ENCODE data around the gene MAPK13.
"Not testable (repeated sequence)": the region's sequence is repeated elsewhere in the genome, so short reads cannot be mapped to it uniquely, and the experiment has no call there.

The MAPK13 gene

DNA sequence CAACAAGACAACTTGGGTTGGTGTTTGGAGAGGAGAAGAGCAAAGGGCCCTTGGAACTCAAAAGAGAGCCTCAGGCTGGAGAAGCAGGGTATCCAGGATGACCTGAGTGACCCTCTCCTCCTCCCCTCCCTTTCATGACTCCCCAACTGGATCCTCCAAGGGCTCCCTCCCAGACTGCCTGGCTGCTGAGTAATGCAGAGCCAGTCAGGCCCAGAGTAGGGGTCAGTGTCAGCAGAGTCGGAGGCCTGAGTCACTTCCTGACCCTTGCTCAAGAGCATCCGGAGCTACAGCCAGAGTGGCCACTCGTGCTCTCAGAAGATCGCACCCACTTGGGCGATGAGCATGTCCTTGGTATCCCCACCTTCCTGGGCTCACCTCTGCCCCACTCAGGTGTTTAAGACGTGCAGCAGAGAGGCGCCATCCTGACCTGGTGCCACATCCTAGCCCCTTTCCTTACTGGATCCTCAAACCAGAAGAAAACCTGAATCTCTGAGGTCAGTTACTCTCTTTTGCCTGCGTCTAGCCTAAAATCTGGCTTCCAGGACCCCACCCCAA is 2.8 kb upstream of the MAPK13 start:
- no peak for DNase-seq (ENCODE audit: low read depth)

DNA sequence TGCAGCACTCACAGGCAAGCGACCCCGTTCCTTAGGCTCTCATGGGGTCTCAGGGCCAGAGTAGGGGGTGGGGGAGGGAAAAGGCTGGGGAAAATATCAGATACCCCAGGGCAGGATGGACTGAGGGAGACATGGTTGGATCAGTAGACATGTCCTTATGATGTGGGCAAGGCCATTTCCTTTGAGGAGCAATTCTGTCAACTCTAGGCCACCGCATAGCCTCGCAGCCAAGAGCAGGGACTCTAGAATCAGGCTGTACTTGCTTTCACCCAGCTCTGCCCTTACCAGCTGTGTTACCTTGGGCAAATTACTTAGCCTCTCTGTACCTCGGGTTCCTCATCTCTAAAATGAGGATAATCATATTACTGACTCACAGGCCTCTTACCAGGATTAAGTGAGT is 2.2 kb upstream of the MAPK13 start:
- DNase-seq (ENCODE audit: low read depth), result no peak

GRCh38 chr6:36128793-36129192 is 1.5 kb upstream of the MAPK13 start:
- DNase-seq (ENCODE audit: low read depth), result no peak

GRCh38 chr6:36129334-36129733 is 979 bp upstream of the MAPK13 start:
- not testable (repeated sequence) for DNase-seq (ENCODE audit: low read depth)

DNA sequence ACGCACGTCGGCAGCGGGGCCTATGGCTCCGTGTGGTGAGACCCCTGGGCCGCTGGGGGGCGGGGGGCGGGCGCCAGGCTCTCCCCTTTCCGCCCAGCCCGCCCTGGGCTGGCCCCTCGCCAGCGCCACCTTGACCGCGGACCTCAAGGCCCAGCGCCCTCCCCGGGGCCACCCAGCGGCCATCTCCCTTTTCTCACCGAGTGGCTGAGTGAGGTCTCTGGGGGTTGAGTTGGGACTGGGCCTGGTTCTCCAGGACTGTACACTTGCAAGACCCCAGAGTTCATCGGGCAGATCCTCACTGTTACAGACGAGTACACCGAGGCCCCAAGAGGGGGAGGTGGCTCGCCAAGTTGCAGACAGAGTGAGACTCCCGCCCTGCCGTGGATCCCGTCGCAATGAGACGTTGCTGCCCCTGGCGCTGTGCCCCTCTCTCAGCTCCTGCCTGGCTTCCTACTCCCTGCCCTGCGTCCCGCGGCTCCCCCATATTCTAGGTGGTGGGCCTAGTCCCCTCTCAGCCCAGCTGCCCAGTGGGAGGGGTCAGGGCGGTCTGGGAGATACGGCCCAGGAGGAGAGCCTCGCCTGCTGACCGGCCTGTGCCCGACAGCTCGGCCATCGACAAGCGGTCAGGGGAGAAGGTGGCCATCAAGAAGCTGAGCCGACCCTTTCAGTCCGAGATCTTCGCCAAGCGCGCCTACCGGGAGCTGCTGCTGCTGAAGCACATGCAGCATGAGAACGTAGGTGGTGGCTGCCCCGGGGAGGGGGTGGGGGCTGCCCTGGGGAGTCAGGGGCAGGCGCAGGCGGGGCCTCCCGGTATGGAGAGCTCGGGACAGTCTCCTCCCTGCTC is 576 bp downstream of the MAPK13 start:
- peak; percentile 38 for DNase-seq (ENCODE audit: low read depth)

GRCh38 chr6:36131511-36132245 is 1.4 kb downstream of the MAPK13 start:
- DNase-seq (ENCODE audit: low read depth), result peak; percentile 18

GRCh38 chr6:36132246-36132895 is 2.1 kb downstream of the MAPK13 start:
- DNase-seq (ENCODE audit: low read depth), result no peak

- no peak for DNase-seq (ENCODE audit: low read depth)
These were observed 2.8 kb downstream of the MAPK13 start for GRCh38 chr6:36133148-36133547.

DNA sequence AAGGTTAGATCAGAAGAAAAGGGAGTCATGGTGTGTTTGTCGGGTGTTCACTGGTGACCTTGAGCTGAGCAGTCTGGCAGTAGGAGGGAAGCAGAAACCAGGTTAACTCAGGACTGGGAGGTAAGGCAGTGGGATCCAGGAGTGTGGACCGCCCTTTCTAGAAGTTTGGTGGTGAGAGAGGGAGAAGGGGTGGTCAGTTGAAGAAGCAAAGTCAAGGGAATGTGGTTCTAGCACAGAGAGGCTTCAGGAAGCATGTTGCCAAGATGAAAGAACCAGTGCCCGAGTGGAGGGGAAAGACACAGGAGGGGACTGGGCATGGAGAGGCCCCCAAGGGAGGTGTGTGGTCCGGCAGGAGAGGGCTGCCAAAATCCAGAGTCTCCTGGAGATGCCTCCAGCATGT is 3.6 kb downstream of the MAPK13 start:
- no peak for DNase-seq (ENCODE audit: low read depth)

GRCh38 chr6:36135053-36135731 is 4.9 kb downstream of the MAPK13 start:
- no peak for DNase-seq (ENCODE audit: low read depth)

DNA sequence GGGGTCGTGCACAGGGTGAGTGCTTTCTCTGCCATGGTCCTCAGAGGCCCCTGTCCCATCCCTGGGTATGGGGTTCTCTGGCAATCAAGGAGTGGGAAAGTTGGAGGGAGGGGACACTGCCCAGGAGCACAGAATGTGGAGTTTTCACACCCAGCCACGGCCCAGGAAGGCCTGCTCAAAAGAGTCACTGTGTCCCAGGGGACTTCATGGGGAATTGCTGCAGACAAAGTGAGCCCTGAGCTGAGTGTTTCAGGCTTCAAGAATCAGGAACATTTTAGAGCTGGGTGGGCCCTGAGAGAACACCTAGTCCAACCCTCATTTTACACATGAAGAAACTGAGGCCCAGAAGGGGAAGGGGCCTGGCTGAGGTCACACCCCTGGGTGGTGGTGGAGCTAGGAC is 5.7 kb downstream of the MAPK13 start:
- no peak for DNase-seq (ENCODE audit: low read depth)

DNA sequence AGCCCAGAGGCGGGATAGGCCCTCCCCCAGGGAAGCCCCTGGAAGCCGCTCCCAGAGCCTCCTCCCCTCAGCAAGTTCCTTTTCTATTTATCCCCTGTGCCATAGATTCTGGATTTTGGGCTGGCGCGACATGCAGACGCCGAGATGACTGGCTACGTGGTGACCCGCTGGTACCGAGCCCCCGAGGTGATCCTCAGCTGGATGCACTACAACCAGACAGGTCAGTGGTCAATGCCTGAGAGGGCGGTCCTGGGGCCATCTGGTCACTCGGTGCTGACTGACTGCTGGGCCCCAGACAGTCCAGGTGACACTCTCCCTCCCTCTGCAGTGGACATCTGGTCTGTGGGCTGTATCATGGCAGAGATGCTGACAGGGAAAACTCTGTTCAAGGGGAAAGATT is 6.2 kb downstream of the MAPK13 start:
- no peak for DNase-seq (ENCODE audit: low read depth)

- DNase-seq (ENCODE audit: low read depth), result no peak
These were observed 8.4 kb downstream of the MAPK13 start for GRCh38 chr6:36138667-36139066.

- no peak for DNase-seq (ENCODE audit: low read depth)
These were observed 9.1 kb downstream of the MAPK13 start for GRCh38 chr6:36139431-36139830.

GRCh38 chr6:36139991-36140710 is 9.8 kb downstream of the MAPK13 start:
- no peak for DNase-seq (ENCODE audit: low read depth)

DNA sequence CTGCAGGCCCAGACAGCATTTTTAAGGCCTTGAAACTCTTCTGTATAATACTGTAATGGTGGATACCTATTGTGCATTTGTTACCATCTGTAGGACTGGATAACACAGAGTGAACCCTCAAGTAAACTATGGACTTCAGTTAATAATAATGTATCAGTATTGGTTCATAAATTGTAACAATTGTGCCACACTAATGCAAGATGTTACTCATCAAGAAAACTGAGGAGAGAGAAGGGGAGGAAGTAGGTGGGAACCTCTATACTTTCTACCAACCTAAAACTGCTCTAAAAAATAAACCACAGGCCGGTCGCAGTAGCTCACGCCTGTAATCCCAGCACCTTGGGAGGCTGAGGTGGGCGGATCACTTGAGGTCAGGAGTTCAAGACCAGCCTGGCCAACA is 10.8 kb downstream of the MAPK13 start:
- no peak for DNase-seq (ENCODE audit: low read depth)

DNA sequence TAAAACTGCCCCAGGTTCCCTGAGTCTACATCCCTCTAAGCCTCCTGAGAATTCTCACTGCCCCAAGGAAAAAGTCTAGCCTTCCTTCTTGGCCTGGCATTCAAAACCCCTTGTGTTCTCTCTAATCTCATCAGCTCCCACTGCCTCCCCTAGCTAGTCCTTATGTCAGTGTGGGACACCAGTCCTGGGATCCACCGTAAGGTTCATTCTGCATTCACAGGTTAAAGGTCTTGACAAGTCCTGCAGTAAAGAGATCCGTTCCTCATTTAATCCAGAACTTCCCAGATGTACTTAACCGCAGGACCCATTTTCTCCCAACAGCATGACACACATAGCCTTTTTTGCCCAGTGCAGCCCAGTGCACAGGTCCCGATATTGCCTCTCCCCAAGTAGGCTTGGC is 11.6 kb downstream of the MAPK13 start:
- DNase-seq (ENCODE audit: low read depth), result no peak

DNA sequence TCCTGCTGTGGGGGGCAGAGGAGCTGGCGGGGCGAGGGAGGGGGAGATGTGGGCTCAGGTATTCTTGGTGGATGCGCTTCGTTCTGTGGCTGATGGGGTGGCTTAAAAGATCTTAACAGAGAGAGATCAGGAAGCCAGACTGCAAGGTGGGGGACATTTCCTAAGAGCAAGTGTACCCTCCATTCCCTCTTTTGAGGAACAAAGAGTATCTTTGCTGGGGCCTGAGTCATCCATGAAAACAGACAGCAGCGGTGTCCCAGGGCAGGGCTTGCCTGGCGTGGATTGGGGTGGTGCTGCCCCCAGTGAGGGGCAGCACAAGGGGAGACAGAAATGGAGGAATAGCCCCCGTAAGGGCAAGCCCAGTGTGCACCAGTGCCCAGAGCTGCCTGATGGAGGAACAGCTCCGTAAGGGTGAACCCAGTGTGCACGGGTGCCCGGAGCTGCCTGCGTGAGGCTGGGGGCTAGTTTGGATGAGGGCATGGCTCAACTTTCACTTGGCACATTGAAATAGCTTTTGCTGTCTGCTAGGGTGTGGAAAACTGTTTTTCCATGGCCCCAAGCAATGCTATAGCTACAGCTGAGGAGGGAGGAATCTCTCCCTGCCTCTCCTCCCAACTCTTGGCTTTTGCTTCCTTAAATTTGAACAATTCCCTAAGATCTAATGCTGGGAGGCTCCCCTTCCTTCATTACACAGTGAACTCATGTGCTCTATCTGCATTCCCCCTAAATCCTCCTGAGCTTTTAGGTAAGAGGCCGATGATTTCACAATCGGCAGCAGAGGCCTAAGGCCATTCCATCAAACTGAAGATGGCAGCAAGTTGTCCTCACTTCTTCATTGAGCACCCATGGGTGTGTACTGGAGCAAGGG is 12.9 kb downstream of the MAPK13 start:
- no peak for DNase-seq (ENCODE audit: low read depth)

GRCh38 chr6:36145495-36145894 is 15.2 kb downstream of the MAPK13 start:
- no peak for DNase-seq (ENCODE audit: low read depth)

DNA sequence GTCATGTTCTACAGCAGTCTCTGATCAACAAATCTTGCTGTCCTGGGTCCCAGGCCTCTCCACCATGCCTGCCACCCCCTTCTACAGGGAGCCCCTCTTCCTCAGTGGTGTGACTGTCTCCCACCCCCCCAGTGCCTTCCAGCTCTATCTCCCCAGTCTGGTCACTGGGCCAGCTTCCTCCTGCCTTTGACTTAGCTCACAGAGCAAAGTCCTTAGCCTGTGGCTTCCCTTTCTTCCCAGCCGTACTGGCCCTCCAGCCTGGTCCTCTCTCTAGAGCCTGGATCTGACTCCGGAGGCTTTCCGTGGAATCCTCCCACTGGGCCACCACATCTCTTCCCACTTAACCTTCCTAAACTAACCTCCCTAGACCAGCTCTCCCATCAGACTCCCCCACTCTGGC is 17.0 kb downstream of the MAPK13 start:
- DNase-seq (ENCODE audit: low read depth), result no peak

Measured in T-helper 22 cell (primary cell).